ENCODE measurements around the gene MGLL. TPM values are rescaled to one million over a fixed set of nuclear protein-coding genes. Genes with fewer than 3 reads are reported as not detected.

The MGLL gene
- total RNA-seq, 1 experiment from 2014 or later, result 6.8 TPM

GRCh38 chr3:127671523-127672428, 150.5 kb downstream of the MGLL start:
- DNase-seq (ENCODE audit: low read depth, low spot score) (no peak), ATAC-seq (peak; percentile 37)
- no peaks in the 10 kb centered on the region for H3K36me3 ChIP-seq (ENCODE audit: control insufficient read depth in 1 of 2, insufficient read depth in 2 of 2, low read length in 2 of 2)
- ChIA-PET CTCF (no interaction called here), RAD21 (ENCODE audit: low non-redundant PET in 1 of 2, low total read pairs in 2 of 2, uncharacterized antibody in 2 of 2, unreplicated experiment in 2 of 2) (no interaction called here), POLR2A (interaction anchor here (1.1 kb wide), 1 partner anchor 12 kb away, joined by 3 read pairs; no protein-coding TSS in a partner anchor)
- peak overlapping the region; percentile 90 for H3K27ac ChIP-seq (ENCODE audit: low read depth, low read length)
- H3K4me3 ChIP-seq (replicated peaks in 1 of 2; ENCODE audit: low read depth in 1 of 2, low read length in 2 of 2), result peak overlapping the region; percentile 71 to 88
- H4K20me1 ChIP-seq (ENCODE audit: insufficient read depth), result no peaks in the 10 kb centered on the region
- H3K79me2 ChIP-seq (ENCODE audit: insufficient read depth, low read length), result no peaks in the 10 kb centered on the region
- no peaks in the 10 kb centered on the region for H3K27me3 ChIP-seq (ENCODE audit: insufficient read depth, low read length)
- peaks cover 0 to 19% of the 10 kb centered on the region in 2 experiments; a peak in 2 of 4 replicates for H3K4me1 ChIP-seq (ENCODE audit: control insufficient read depth in 1 of 2, insufficient read depth in 2 of 2, low read length in 2 of 2)
- TF ChIP-seq ATF3 (IDR thresholded peaks at IDR 0.05) (no peak), TCF7L2 (IDR thresholded peaks at IDR 0.05; ENCODE audit: borderline replicate concordance, extremely low read depth, insufficient read depth, insufficient read length) (no peak), POLR2AphosphoS5 (IDR thresholded peaks at IDR 0.05; ENCODE audit: low read depth, low read length) (no peak; the same call in 1 of the 2 replicates), FOSL1 (IDR thresholded peaks at IDR 0.05; ENCODE audit: low read depth) (no peak), CBX3 (IDR thresholded peaks at IDR 0.05; ENCODE audit: low read depth) (no peak)
- H3K9ac ChIP-seq (ENCODE audit: low read length), result peak overlapping the region; percentile 95
- H3K9me3 ChIP-seq (ENCODE audit: control insufficient read depth in 1 of 2, insufficient read depth in 1 of 2, low read depth in 1 of 2, low read length in 2 of 2), result no peaks in the 10 kb centered on the region
- no peaks in the 10 kb centered on the region for H3K9me2 ChIP-seq (ENCODE audit: insufficient read depth)
- intact Hi-C loops (cut with micrococcal nuclease), result no loop called here
- H2AFZ ChIP-seq (ENCODE audit: low read depth, low read length, poor library complexity, severe bottlenecking), result no peak overlapping the region
- peak overlapping the region; percentile 98 for H3K4me2 ChIP-seq (ENCODE audit: low read length)
- BruUV-seq (replicated peaks), result TSS peak; percentile 79

GRCh38 chr3:127670761-127671522, 151.4 kb downstream of the MGLL start:
- no TSS peak for BruUV-seq (replicated peaks)
- H3K9me3 ChIP-seq (ENCODE audit: control insufficient read depth in 1 of 2, insufficient read depth in 1 of 2, low read depth in 1 of 2, low read length in 2 of 2), result no peaks in the 10 kb centered on the region
- TF ChIP-seq SP1 (IDR thresholded peaks at IDR 0.05; ENCODE audit: low read depth) (no peak), EZH2 (IDR thresholded peaks at IDR 0.05) (no peak), FOSL1 (IDR thresholded peaks at IDR 0.05; ENCODE audit: low read depth) (no peak), ZNF274 (IDR thresholded peaks at IDR 0.05; ENCODE audit: low read depth, low read length) (no peak), RAD21 (IDR thresholded peaks at IDR 0.05; ENCODE audit: low read depth) (no peak), ELF1 (IDR thresholded peaks at IDR 0.05; ENCODE audit: borderline replicate concordance, low read depth) (no peak), TCF7L2 (IDR thresholded peaks at IDR 0.05; ENCODE audit: borderline replicate concordance, extremely low read depth, insufficient read depth, insufficient read length) (no peak), YY1 (IDR thresholded peaks at IDR 0.05; ENCODE audit: extremely low read depth, insufficient replicate concordance, low read depth, low read length) (no peak), CBX3 (IDR thresholded peaks at IDR 0.05; ENCODE audit: low read depth) (no peak), ZFX (IDR thresholded peaks at IDR 0.05) (no peak), SIN3A (IDR thresholded peaks at IDR 0.05; ENCODE audit: low read depth) (no peak), JUND (IDR thresholded peaks at IDR 0.05) (no peak), MAX (IDR thresholded peaks at IDR 0.05) (no peak), ATF3 (IDR thresholded peaks at IDR 0.05) (no peak)

More at GRCh38 chr3:127670761-127671522, 151.4 kb downstream of the MGLL start:
- Histone ChIP-seq H3K36me3 (ENCODE audit: control insufficient read depth in 1 of 2, insufficient read depth in 2 of 2, low read length in 2 of 2) (no peaks in the 10 kb centered on the region), H3K4me1 (ENCODE audit: control insufficient read depth in 1 of 2, insufficient read depth in 2 of 2, low read length in 2 of 2) (peaks cover 0 to 19% of the 10 kb centered on the region in 2 experiments; a peak in 2 of 4 replicates), H3K4me3 (replicated peaks in 1 of 2; ENCODE audit: low read depth in 1 of 2, low read length in 2 of 2) (no peak overlapping the region; a peak in 1 of 4 replicates), H3K9ac (ENCODE audit: low read length) (no peak overlapping the region), H2AFZ (ENCODE audit: low read depth, low read length, poor library complexity, severe bottlenecking) (no peak overlapping the region), H3K27me3 (ENCODE audit: insufficient read depth, low read length) (no peaks in the 10 kb centered on the region), H4K20me1 (ENCODE audit: insufficient read depth) (no peaks in the 10 kb centered on the region), H3K79me2 (ENCODE audit: insufficient read depth, low read length) (no peaks in the 10 kb centered on the region), H3K4me2 (ENCODE audit: low read length) (peak overlapping the region; percentile 98), H3K9me2 (ENCODE audit: insufficient read depth) (no peaks in the 10 kb centered on the region), H3K27ac (ENCODE audit: low read depth, low read length) (no peak overlapping the region)
- intact Hi-C loops (cut with micrococcal nuclease), result no loop called here
- DNase-seq (ENCODE audit: low read depth, low spot score) (no peak), ATAC-seq (no peak)
- RAD21 ChIA-PET (ENCODE audit: low non-redundant PET in 1 of 2, low total read pairs in 2 of 2, uncharacterized antibody in 2 of 2, unreplicated experiment in 2 of 2), result no interaction called here
- POLR2A ChIA-PET, result no interaction called here
- CTCF ChIA-PET, result no interaction called here
